H1 (cell line): ENCODE measurements around the gene CA14. TPM values are rescaled to one million over a fixed set of nuclear protein-coding genes. Genes with fewer than 3 reads are reported as not detected.

Source experiments
- polyA plus RNA-seq, 7 experiments: library from polyadenylated mRNA; depleted of rRNA in 3 of 7; stranded (reverse) in 5 of 7; unstranded in 2 of 7; fragments of >200 nt in 5 of 7; fragments of 200-250 nt in 2 of 7; gene quantifications; 1 replicate in 5 of 7; 2 replicates in 1 of 7; 4 replicates in 1 of 7; pipeline versions ENCODE4 v1.2.1 to v1.2.3, GENCODE V29; 2011 to 2013; ENCODE audit warnings: missing spikeins in 2 of 7, mixed read lengths in 2 of 7
- small RNA-seq: library from polyadenylated mRNA; stranded (forward); fragments of <200 nt; extraction: miRNeasy Mini kit (QIAGEN cat#:217004); gene quantifications from one replicate; pipeline ENCODE3, GENCODE V24; 2013; ENCODE audit not compliant: insufficient read depth
- total RNA-seq: library from RNA; stranded (reverse); fragmentation: NEBNext Ultra II Directional; extraction: Animal tissue kit (Norgen Biotek cat#: 25700); gene quantifications from 2 replicates; pipeline ENCODE4 v1.2.1, GENCODE V29; 2021

The CA14 gene
- total and polyA plus RNA-seq, 2 of the 8 experiments (the other 6 are each of a cell fraction or from before 2014, with no cell fraction given) = 52.3 to 105 TPM

Small RNA genes within 50 kb of the gene (small RNA-seq; reads per million reads assigned to genes)
- gene RN7SL480P = not detected
- 1.0 reads per million for gene RNU2-17P

Other genes with a start within 250 kb of the CA14 start
- 21.5 and 22.0 TPM in 2 replicates for gene OTUD7B, start 247.0 kb upstream of the CA14 start, total RNA-seq
- 4.2 and 4.4 TPM in 2 replicates for gene OTUD7B, start 247.0 kb upstream of the CA14 start, polyA plus RNA-seq (2011; rRNA removed)
- 27.6 and 29.9 TPM in 2 replicates for gene VPS45, start 190.0 kb upstream of the CA14 start, total RNA-seq
- 12.7 and 19.1 TPM in 2 replicates for gene VPS45, start 190.0 kb upstream of the CA14 start, polyA plus RNA-seq (2011; rRNA removed)
- gene PLEKHO1, start 107.9 kb upstream of the CA14 start, total RNA-seq = 35.0 and 37.0 TPM in 2 replicates
- gene PLEKHO1, start 107.9 kb upstream of the CA14 start, polyA plus RNA-seq (2011; rRNA removed) = 23.2 and 26.0 TPM in 2 replicates
- gene ANP32E, start 21.7 kb upstream of the CA14 start, total RNA-seq = 114 and 123 TPM in 2 replicates
- gene ANP32E, start 21.7 kb upstream of the CA14 start, polyA plus RNA-seq (2011; rRNA removed) = 10.2 and 20.7 TPM in 2 replicates
- gene APH1A, start 11.2 kb downstream of the CA14 start, total RNA-seq = 110 and 111 TPM in 2 replicates
- gene APH1A, start 11.2 kb downstream of the CA14 start, polyA plus RNA-seq (2011; rRNA removed) = 183 and 188 TPM in 2 replicates
- 19.8 and 20.4 TPM in 2 replicates for gene C1orf54, start 15.0 kb downstream of the CA14 start, total RNA-seq
- 12.2 and 30.2 TPM in 2 replicates for gene C1orf54, start 15.0 kb downstream of the CA14 start, polyA plus RNA-seq (2011; rRNA removed)
- gene CIART, start 24.8 kb downstream of the CA14 start, total RNA-seq = 9.6 and 10.6 TPM in 2 replicates
- gene CIART, start 24.8 kb downstream of the CA14 start, polyA plus RNA-seq (2011; rRNA removed) = 23.3 and 33.3 TPM in 2 replicates
- gene MRPS21, start 36.1 kb downstream of the CA14 start, total RNA-seq = 99.8 and 104 TPM in 2 replicates
- 59.0 and 81.9 TPM in 2 replicates for gene MRPS21, start 36.1 kb downstream of the CA14 start, polyA plus RNA-seq (2011; rRNA removed)
- gene PRPF3, start 63.8 kb downstream of the CA14 start, total RNA-seq = 58.1 and 65.8 TPM in 2 replicates
- 15.1 and 17.9 TPM in 2 replicates for gene PRPF3, start 63.8 kb downstream of the CA14 start, polyA plus RNA-seq (2011; rRNA removed)
- 30.2 and 32.4 TPM in 2 replicates for gene RPRD2, start 106.4 kb downstream of the CA14 start, total RNA-seq
- 14.4 and 14.6 TPM in 2 replicates for gene RPRD2, start 106.4 kb downstream of the CA14 start, polyA plus RNA-seq (2011; rRNA removed)
- 32.7 and 39.1 TPM in 2 replicates for gene TARS2, start 229.6 kb downstream of the CA14 start, total RNA-seq
- gene TARS2, start 229.6 kb downstream of the CA14 start, polyA plus RNA-seq (2011; rRNA removed) = 38.9 and 54.0 TPM in 2 replicates